Parathyroid adenoma (tissue), 2 donors: ENCODE data around the gene MBD6.

Experiments used
- H2AFZ ChIP-seq: fragments of 300-600 bp; sonication (generic); one replicate; pipeline ENCODE4 v1.7.0; 2017; ENCODE audit warnings: antibody characterized with exemption, mild to moderate bottlenecking
- H3K27ac ChIP-seq: fragments of 300-600 bp; sonication (generic); one replicate; pipeline ENCODE4 v1.7.0; 2017
- H3K27me3 ChIP-seq: fragments of 300-600 bp; sonication (generic); one replicate; pipeline ENCODE4 v1.7.0; 2017; ENCODE audit warnings: low read length; ENCODE audit not compliant: control insufficient read depth, insufficient read depth
- H3K36me3 ChIP-seq: fragments of 300-600 bp; sonication (generic); one replicate; pipeline ENCODE4 v1.7.0; 2017; ENCODE audit warnings: low read length; ENCODE audit not compliant: control insufficient read depth, insufficient read depth
- H3K4me1 ChIP-seq: fragments of 300-600 bp; sonication (generic); one replicate; pipeline ENCODE4 v1.7.0; 2017; ENCODE audit warnings: control low read depth
- H3K4me2 ChIP-seq: fragments of 300-600 bp; sonication (generic); one replicate; pipeline ENCODE4 v1.7.0; 2017; ENCODE audit warnings: low read length
- H3K4me3 ChIP-seq: fragments of 300-600 bp; sonication (generic); one replicate; pipeline ENCODE4 v1.7.0; 2017; ENCODE audit warnings: low read depth, low read length
- H3K79me2 ChIP-seq: fragments of 300-600 bp; sonication (generic); one replicate; pipeline ENCODE4 v1.7.0; 2017; ENCODE audit warnings: control low read depth
- H3K9ac ChIP-seq: fragments of 300-600 bp; sonication (generic); one replicate; pipeline ENCODE4 v1.7.0; 2017; ENCODE audit warnings: mild to moderate bottlenecking
- H3K9me3 ChIP-seq: fragments of 300-600 bp; sonication (generic); one replicate; pipeline ENCODE4 v1.7.0; 2017; ENCODE audit warnings: low read length; ENCODE audit not compliant: control insufficient read depth
- CTCF ChIP-seq: fragments of 300-600 bp; sonication (generic); IDR thresholded peaks from one replicate; pipeline ENCODE4 v1.7.0; 2017; ENCODE audit warnings: antibody characterized with exemption, mild to moderate bottlenecking
- donor health status: primary hyperparathyroidism.

Gene MBD6

GRCh38 chr12:57520053-57520818 lies 2.4 kb upstream of the MBD6 start, which contains the start of gene DDIT3:
TSS of gene DDIT3 (minus strand) at chr12:57520514. CDS start at chr12:57517406, 3,108 bp downstream.
- Histone ChIP-seq H3K36me3 (no peaks in the 10 kb centered on the region), H2AFZ (peak within 1 kb of the TSS; percentile 91), H3K9ac (peak within 1 kb of the TSS; percentile 98), H3K9me3 (no peaks in the 10 kb centered on the region), H3K4me2 (peak within 1 kb of the TSS; percentile 81), H3K4me3 (peak within 1 kb of the TSS; percentile 93), H3K27ac (peak within 1 kb of the TSS; percentile 99), H3K27me3 (no peaks in the 10 kb centered on the region), H3K4me1 (peaks cover 39% of the 10 kb centered on the region), H3K79me2 (peaks cover 23% of the 10 kb centered on the region)
- no peak for TF ChIP-seq CTCF

- Histone ChIP-seq H3K4me2 (peak overlapping the region; percentile 57), H3K27ac (peak overlapping the region; percentile 99), H3K27me3 (no peaks in the 10 kb centered on the region), H3K4me1 (peaks cover 39% of the 10 kb centered on the region), H3K4me3 (peak overlapping the region; percentile 52), H3K9ac (no peak overlapping the region), H3K79me2 (peaks cover 23% of the 10 kb centered on the region), H3K9me3 (no peaks in the 10 kb centered on the region), H3K36me3 (no peaks in the 10 kb centered on the region), H2AFZ (peak overlapping the region; percentile 91)
- TF ChIP-seq CTCF = no peak
These were observed 1.1 kb upstream of the MBD6 start for GRCh38 chr12:57521525-57522010.

GRCh38 chr12:57522887-57523705 lies 472 bp downstream of the MBD6 start:
- peak overlapping the region; percentile 69 for H3K4me2 ChIP-seq
- H3K79me2 ChIP-seq = peaks cover 20% of the 10 kb centered on the region
- H3K4me1 ChIP-seq = peaks cover 37% of the 10 kb centered on the region
- no peak overlapping the region for H3K9ac ChIP-seq
- no peaks in the 10 kb centered on the region for H3K27me3 ChIP-seq
- H3K4me3 ChIP-seq = peak overlapping the region; percentile 68
- no peak for TF ChIP-seq CTCF
- peak overlapping the region; percentile 99 for H3K27ac ChIP-seq
- no peaks in the 10 kb centered on the region for H3K36me3 ChIP-seq
- H3K9me3 ChIP-seq = no peaks in the 10 kb centered on the region
- H2AFZ ChIP-seq = peak overlapping the region; percentile 79

GRCh38 chr12:57523706-57524614 lies 1.3 kb downstream of the MBD6 start:
- Histone ChIP-seq H3K4me3 (peak overlapping the region; percentile 68), H3K36me3 (no peaks in the 10 kb centered on the region), H3K9me3 (no peaks in the 10 kb centered on the region), H3K4me1 (peaks cover 28% of the 10 kb centered on the region), H3K27me3 (no peaks in the 10 kb centered on the region), H3K27ac (peak overlapping the region; percentile 99), H3K9ac (no peak overlapping the region), H3K79me2 (peaks cover 14% of the 10 kb centered on the region), H2AFZ (no peak overlapping the region), H3K4me2 (peak overlapping the region; percentile 69)
- TF ChIP-seq CTCF = no peak
